ENCODE measurements around the gene MYH10.

Gene MYH10

GRCh38 chr17:8442310-8442709 lies 188.2 kb downstream of the MYH10 start:
- TF ChIP-seq POLR2AphosphoS5 (IDR thresholded peaks at IDR 0.05; ENCODE audit: low read depth, low read length), result no peak
- FAIRE-seq, result no peak
- DNase-seq (ENCODE audit: insufficient read length, low spot score), result no peak

GRCh38 chr17:8441690-8442089 lies 188.8 kb downstream of the MYH10 start:
- no peak for FAIRE-seq
- no peak for DNase-seq (ENCODE audit: insufficient read length, low spot score)
- TF ChIP-seq PAX5 (IDR thresholded peaks at IDR 0.05; ENCODE audit: insufficient read depth, low read length, severe bottlenecking) (no peak), POU2F2 (IDR thresholded peaks at IDR 0.05; ENCODE audit: low read depth, low read length) (no peak)

- FAIRE-seq (no peak), DNase-seq (ENCODE audit: insufficient read length, low spot score) (no peak)
- no peak for TF ChIP-seq PAX5 (IDR thresholded peaks at IDR 0.05; ENCODE audit: insufficient read depth, low read length, severe bottlenecking)
- TF ChIP-seq TAF1 (IDR thresholded peaks at IDR 0.05; ENCODE audit: low read depth, low read length), result no peak
- no peak for TF ChIP-seq SPI1 (IDR thresholded peaks at IDR 0.05; ENCODE audit: low read depth, low read length)
- no peak for TF ChIP-seq POLR2A (IDR thresholded peaks at IDR 0.05; ENCODE audit: low read depth, low read length)
- TF ChIP-seq POLR2AphosphoS5 (IDR thresholded peaks at IDR 0.05; ENCODE audit: low read depth, low read length), result no peak
- no peak for TF ChIP-seq POU2F2 (IDR thresholded peaks at IDR 0.05; ENCODE audit: low read depth, low read length)
Observed at GRCh38 chr17:8439681-8440080, 190.8 kb downstream of the MYH10 start.

GRCh38 chr17:8438441-8438840 lies 192.1 kb downstream of the MYH10 start:
- no peak for DNase-seq (ENCODE audit: insufficient read length, low spot score)
- FAIRE-seq, result no peak

GRCh38 chr17:8436844-8437171 lies 193.7 kb downstream of the MYH10 start:
- TF ChIP-seq POLR2AphosphoS5 (IDR thresholded peaks at IDR 0.05; ENCODE audit: low read depth, low read length), result no peak
- TF ChIP-seq TAF1 (IDR thresholded peaks at IDR 0.05; ENCODE audit: low read depth, low read length), result no peak
- DNase-seq (ENCODE audit: insufficient read length, low spot score), result no peak
- FAIRE-seq, result no peak

More at GRCh38 chr17:8438441-8438840, 192.1 kb downstream of the MYH10 start:
- TF ChIP-seq PAX5 (IDR thresholded peaks at IDR 0.05; ENCODE audit: insufficient read depth, low read length, severe bottlenecking) (no peak), POLR2AphosphoS5 (IDR thresholded peaks at IDR 0.05; ENCODE audit: low read depth, low read length) (no peak), POLR2A (IDR thresholded peaks at IDR 0.05; ENCODE audit: low read depth, low read length) (no peak), SPI1 (IDR thresholded peaks at IDR 0.05; ENCODE audit: low read depth, low read length) (no peak), TAF1 (IDR thresholded peaks at IDR 0.05; ENCODE audit: low read depth, low read length) (no peak), POU2F2 (IDR thresholded peaks at IDR 0.05; ENCODE audit: low read depth, low read length) (no peak)

- peak; percentile 76 for FAIRE-seq
- peak; percentile 25 for DNase-seq (ENCODE audit: insufficient read length, low spot score)
- TF ChIP-seq POU2F2 (IDR thresholded peaks at IDR 0.05; ENCODE audit: low read depth, low read length) (no peak), SPI1 (IDR thresholded peaks at IDR 0.05; ENCODE audit: low read depth, low read length) (no peak), POLR2AphosphoS5 (IDR thresholded peaks at IDR 0.05; ENCODE audit: low read depth, low read length) (no peak), PAX5 (IDR thresholded peaks at IDR 0.05; ENCODE audit: insufficient read depth, low read length, severe bottlenecking) (no peak), TAF1 (IDR thresholded peaks at IDR 0.05; ENCODE audit: low read depth, low read length) (no peak), POLR2A (IDR thresholded peaks at IDR 0.05; ENCODE audit: low read depth, low read length) (no peak)
Observed at GRCh38 chr17:8436169-8436843, 194.2 kb downstream of the MYH10 start.

GRCh38 chr17:8435245-8436168 lies 195.0 kb downstream of the MYH10 start, which contains the start of gene NDEL1:
Gene NDEL1, plus strand, starts transcription at chr17:8435884. Its CDS starts 8,388 bp downstream, at chr17:8444272.
- FAIRE-seq (peak; percentile 97), DNase-seq (ENCODE audit: insufficient read length, low spot score) (peak; percentile 98)
- TF ChIP-seq POU2F2 (IDR thresholded peaks at IDR 0.05; ENCODE audit: low read depth, low read length), result peak; percentile 27; the same call in 1 of the 2 replicates
- peak; percentile 74; the same call in 1 of the 2 replicates for TF ChIP-seq TAF1 (IDR thresholded peaks at IDR 0.05; ENCODE audit: low read depth, low read length)
- TF ChIP-seq SPI1 (IDR thresholded peaks at IDR 0.05; ENCODE audit: low read depth, low read length), result no peak
- TF ChIP-seq PAX5 (IDR thresholded peaks at IDR 0.05; ENCODE audit: insufficient read depth, low read length, severe bottlenecking), result no peak
- TF ChIP-seq POLR2A (IDR thresholded peaks at IDR 0.05; ENCODE audit: low read depth, low read length), result peak; percentile 91
- peak; percentile 88 for TF ChIP-seq POLR2AphosphoS5 (IDR thresholded peaks at IDR 0.05; ENCODE audit: low read depth, low read length)

GRCh38 chr17:8430966-8431365 lies 199.6 kb downstream of the MYH10 start:
- no peak for TF ChIP-seq POLR2A (IDR thresholded peaks at IDR 0.05; ENCODE audit: low read depth, low read length)
- no peak for TF ChIP-seq POLR2AphosphoS5 (IDR thresholded peaks at IDR 0.05; ENCODE audit: low read depth, low read length)
- TF ChIP-seq SPI1 (IDR thresholded peaks at IDR 0.05; ENCODE audit: low read depth, low read length), result no peak
- no peak for TF ChIP-seq TAF1 (IDR thresholded peaks at IDR 0.05; ENCODE audit: low read depth, low read length)
- no peak for TF ChIP-seq PAX5 (IDR thresholded peaks at IDR 0.05; ENCODE audit: insufficient read depth, low read length, severe bottlenecking)
- no peak for TF ChIP-seq POU2F2 (IDR thresholded peaks at IDR 0.05; ENCODE audit: low read depth, low read length)
- DNase-seq (ENCODE audit: insufficient read length, low spot score), result no peak
- no peak for FAIRE-seq

- TF ChIP-seq PAX5 (IDR thresholded peaks at IDR 0.05; ENCODE audit: insufficient read depth, low read length, severe bottlenecking) (no peak), POLR2AphosphoS5 (IDR thresholded peaks at IDR 0.05; ENCODE audit: low read depth, low read length) (no peak), POU2F2 (IDR thresholded peaks at IDR 0.05; ENCODE audit: low read depth, low read length) (no peak), SPI1 (IDR thresholded peaks at IDR 0.05; ENCODE audit: low read depth, low read length) (no peak), TAF1 (IDR thresholded peaks at IDR 0.05; ENCODE audit: low read depth, low read length) (no peak), POLR2A (IDR thresholded peaks at IDR 0.05; ENCODE audit: low read depth, low read length) (no peak)
- FAIRE-seq, result no peak
- DNase-seq (ENCODE audit: insufficient read length, low spot score), result no peak
Observed at GRCh38 chr17:8426802-8427201, 203.7 kb downstream of the MYH10 start.

Measured in GM12891 (cell line).